K562 (cell line): ENCODE measurements around the gene SOAT2. TPM values are rescaled to one million over a fixed set of nuclear protein-coding genes. Genes with fewer than 3 reads are reported as not detected.

ENCODE experiments used
- ATAC-seq: fragments of 200-7000 bp; cut with Tn5 transposase; 3 replicates; pipeline ENCODE4 v1.9.1; 2020; ENCODE audit warnings: moderate library complexity
- BruUV-seq: library from RNA; stranded (reverse); fragments of 400-500 nt; replicated peaks from 2 replicates; lab custom pipeline; 2021; lab: Mats Ljungman, UMichigan
- CTCF ChIA-PET: fragments of 300-600 bp; formaldehyde crosslinking; extraction: SDS; loops from one replicate; lab custom pipeline; 2021; ENCODE audit warnings: low intra/inter-chr PET ratio; lab: Yijun Ruan, JAX
- POLR2A ChIA-PET: fragments of 300-600, 350-650 bp; sonication (Branson Sonifier 250); formaldehyde crosslinking; extraction: SDS; loops from one replicate; lab custom pipeline; 2021; ENCODE audit warnings: antibody characterized with exemption, inconsistent platforms; lab: Yijun Ruan, JAX
- DNase-seq, 4 experiments: peaks; one replicate each; pipeline versions ENCODE4 v3.0.0 to v3.0.0-alpha.2; 2011 to 2018; ENCODE audit warnings: low spot score in 3 of 4, mixed read lengths in 3 of 4; ENCODE audit errors: extremely low read depth in 1 of 4
- FAIRE-seq: peaks from 2 replicates; lab custom pipeline; 2011; peaks lifted over from hg19 to GRCh38; lab: Jason Lieb, UNC
- H2AFZ ChIP-seq: 2 replicates; pipeline ENCODE4 v1.6.0; 2011; ENCODE audit warnings: low read depth, low read length, control low read depth, inconsistent platforms
- H3K27ac ChIP-seq: fragments of 200-600 bp; 3 replicates; pipeline ENCODE4 v1.8.0; 2011; ENCODE audit warnings: low read depth, mild to moderate bottlenecking, control low read depth, inconsistent platforms, low read length, moderate library complexity, mixed read lengths; ENCODE audit errors: extremely low read depth
- H3K27me3 ChIP-seq, 2 experiments: fragments of 300-600 bp in 1 of 2; 2 replicates in 1 of 2; 3 replicates in 1 of 2; pipeline versions ENCODE4 v1.6.0 to v1.8.0; 2011; ENCODE audit warnings: inconsistent platforms in 2 of 2, low read length in 2 of 2, mild to moderate bottlenecking in 1 of 2, mixed read lengths in 1 of 2, moderate library complexity in 1 of 2; ENCODE audit not compliant: control insufficient read depth in 2 of 2, insufficient read depth in 2 of 2
- H3K36me3 ChIP-seq: fragments of 300-600 bp; 3 replicates; pipeline ENCODE4 v1.8.0; 2011; ENCODE audit warnings: mild to moderate bottlenecking, low read length, inconsistent platforms; ENCODE audit not compliant: control insufficient read depth, insufficient read depth
- H3K4me1 ChIP-seq, 2 experiments: fragments of 200-600 bp in 1 of 2; replicated peaks in 1 of 2; 2 replicates in 1 of 2; 3 replicates in 1 of 2; pipeline versions ENCODE4 v1.5.1 to v1.8.0; 2011; ENCODE audit warnings: inconsistent platforms in 2 of 2, low read length in 2 of 2, mild to moderate bottlenecking in 1 of 2, mixed read lengths in 1 of 2, moderate library complexity in 1 of 2; ENCODE audit not compliant: control insufficient read depth in 2 of 2, insufficient read depth in 2 of 2
- H3K4me2 ChIP-seq: 2 replicates; pipeline ENCODE4 v1.6.1; 2011; ENCODE audit warnings: low read length, control low read depth, inconsistent platforms, mixed read lengths; ENCODE audit not compliant: insufficient read depth
- H3K4me3 ChIP-seq: fragments of 200-600 bp; sonication (generic), shearing (Covaris generic); 2 replicates; pipeline ENCODE4 v1.5.1; 2016; ENCODE audit warnings: control low read depth, inconsistent platforms
- H3K79me2 ChIP-seq: fragments of 200-600 bp; 3 replicates; pipeline ENCODE4 v1.8.0; 2011; ENCODE audit warnings: low read length, inconsistent platforms; ENCODE audit not compliant: control insufficient read depth, insufficient read depth
- H3K9ac ChIP-seq, 2 experiments: 2 replicates each; pipeline versions ENCODE4 v1.6.0 to v1.6.1; 2011; ENCODE audit warnings: low read depth in 2 of 2, low read length in 2 of 2, control low read depth in 1 of 2, inconsistent platforms in 1 of 2, mild to moderate bottlenecking in 1 of 2, mixed read lengths in 1 of 2; ENCODE audit not compliant: insufficient read depth in 1 of 2
- H3K9me1 ChIP-seq: one replicate; pipeline ENCODE4 v1.6.0; 2011; ENCODE audit warnings: inconsistent platforms, mild to moderate bottlenecking, low read length, moderate library complexity; ENCODE audit not compliant: control insufficient read depth, insufficient read depth
- H3K9me3 ChIP-seq: replicated peaks from 2 replicates; pipeline ENCODE4 v1.5.1; 2011; ENCODE audit warnings: low read depth, low read length, inconsistent platforms; ENCODE audit not compliant: control insufficient read depth, insufficient read depth
- H4K20me1 ChIP-seq: replicated peaks from 2 replicates; pipeline ENCODE4 v1.6.1; 2011; ENCODE audit warnings: low read length, inconsistent platforms, mixed read lengths; ENCODE audit not compliant: control insufficient read depth, insufficient read depth
- ASH1L ChIP-seq: fragments of 450-650 bp; IDR thresholded peaks from 2 replicates; pipeline ENCODE4 v1.6.1; 2018; ENCODE audit warnings: borderline replicate concordance, mild to moderate bottlenecking, low read depth; ENCODE audit not compliant: partially characterized antibody
- BHLHE40 ChIP-seq: IDR thresholded peaks from 2 replicates; pipeline ENCODE4 v1.6.1; 2011; ENCODE audit warnings: low read length, improper control_type of control experiment
- KDM1A ChIP-seq, 2 experiments: fragments of 450-650 bp; IDR thresholded peaks; 2 replicates each; pipeline ENCODE4 v1.6.1; 2016; ENCODE audit warnings: mild to moderate bottlenecking in 2 of 2
- LEF1 ChIP-seq: fragments of 450-650 bp; IDR thresholded peaks from 2 replicates; pipeline ENCODE4 v1.6.1; 2016; ENCODE audit warnings: mild to moderate bottlenecking
- MYNN ChIP-seq, 2 experiments: sonication (generic); formaldehyde crosslinking in 1 of 2; IDR thresholded peaks; 2 replicates each; pipeline versions ENCODE4 v1.5.0 to v1.6.1; 2016 to 2020; ENCODE audit warnings: antibody characterized with exemption in 1 of 2, missing genetic modification reagents in 1 of 2
- NFRKB ChIP-seq: fragments of 450-650 bp; IDR thresholded peaks from 2 replicates; pipeline ENCODE4 v1.6.1; 2016; ENCODE audit warnings: low read depth
- NR2C1 ChIP-seq, 2 experiments: fragments of 450-650 bp; IDR thresholded peaks; 2 replicates each; pipeline ENCODE4 v1.6.1; 2017; ENCODE audit warnings: mild to moderate bottlenecking in 2 of 2, antibody characterized with exemption in 1 of 2, inconsistent platforms in 1 of 2, missing compliant biosample characterization in 1 of 2, missing genetic modification characterization in 1 of 2
- PHF20 ChIP-seq: fragments of 450-650 bp; IDR thresholded peaks from 2 replicates; pipeline ENCODE4 v1.6.1; 2018; ENCODE audit not compliant: partially characterized antibody
- TRIM24 ChIP-seq, 2 experiments: fragments of 450-650 bp; IDR thresholded peaks; 2 replicates each; pipeline ENCODE4 v1.6.1; 2016
- WGBS: fragments of 100-300 bp; shearing (Covaris generic); methylation state at CpG from one replicate; pipeline ENCODE4 v1.1.6; 2016; ENCODE audit warnings: low coverage, mixed read lengths; ENCODE audit not compliant: insufficient coverage; ENCODE audit errors: missing lambda C conversion rate; 5-methylcytosine and 5-hydroxymethylcytosine counted together
- in situ Hi-C: fragments of 300-500 bp; cut with MboI; formaldehyde crosslinking; loops from 4 replicates; pipeline ENCODE4 v1.15.0; 2018; ENCODE audit warnings: inconsistent platforms, mixed read lengths
- intact Hi-C: fragments of 100-400 bp; cut with micrococcal nuclease; formaldehyde crosslinking; loops from 2 replicates; pipeline ENCODE4 v1.14.2; 2022
- polyA plus RNA-seq, 8 experiments: library from polyadenylated mRNA; depleted of rRNA in 4 of 8; stranded (reverse) in 5 of 8; unstranded in 3 of 8; fragments of >200 nt; fragmentation: Nextera tagmentation in 2 of 8; fragmentation: Illumina TruSeq in 1 of 8; extraction: Ambion mirVana in 2 of 8; extraction: Trizol in 1 of 8; gene quantifications; 2 replicates each; pipeline versions ENCODE4 v1.2.1 to v1.2.3, GENCODE V29; 2011 to 2014; ENCODE audit warnings: inconsistent platforms in 1 of 8, missing spikeins in 1 of 8
- total RNA-seq, 7 experiments: library from RNA; depleted of rRNA in 6 of 7; stranded (reverse); fragments of >200 nt in 6 of 7; fragmentation: Illumina TruSeq in 2 of 7; extraction: Trizol in 2 of 7; gene quantifications; 2 replicates each; pipeline versions ENCODE4 v1.2.1 to v1.2.3, GENCODE V29; 2011 to 2021; ENCODE audit warnings: low replicate concordance in 1 of 7

SOAT2 gene
- total and polyA plus RNA-seq, 9 of the 15 experiments (the other 6 are each of a cell fraction or from before 2014, with no cell fraction given): 0.04 TPM; not detected in 8

DNA sequence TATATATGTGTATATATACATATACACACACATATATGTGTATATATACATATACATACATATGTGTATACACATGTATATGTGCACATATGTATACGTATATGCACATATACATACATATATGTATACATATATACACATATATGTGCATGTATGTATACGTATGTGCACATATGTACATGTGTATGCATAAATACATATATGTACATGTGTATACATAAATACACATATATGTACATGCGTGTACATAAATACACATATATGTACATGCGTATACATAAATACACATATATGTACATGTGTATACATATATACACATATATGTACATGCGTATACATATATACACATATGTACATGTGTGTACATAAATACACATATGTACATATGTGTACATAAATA, 43.9 kb downstream of the SOAT2 start:
- H3K79me2 ChIP-seq: no peaks in the 10 kb centered on the region
- peak; percentile 43 to 61; a peak in 3 of 4 replicates for TF ChIP-seq TRIM24 (IDR thresholded peaks at IDR 0.05)
- TF ChIP-seq LEF1: peak; percentile 58; the same call in 1 of the 2 replicates
- TF ChIP-seq PHF20: peak; percentile 94
- peak in 1 of 2 experiments; percentile 50; a peak in 1 of 4 replicates for TF ChIP-seq KDM1A (IDR thresholded peaks at IDR 0.05)
- peak; percentile 32 for TF ChIP-seq ASH1L
- no peak for TF ChIP-seq MYNN (IDR thresholded peaks at IDR 0.05)
- TF ChIP-seq MYNN (CRISPR knock-in tag; IDR thresholded peaks at IDR 0.05): no peak
- TF ChIP-seq NFRKB: peak; percentile 90
- TF ChIP-seq NR2C1 (IDR thresholded peaks at IDR 0.05): no peak
- no peak for TF ChIP-seq NR2C1 (tag; IDR thresholded peaks at IDR 0.05)
- TF ChIP-seq BHLHE40: no peak
- no peak overlapping the region for H2AFZ ChIP-seq
- no peaks in the 10 kb centered on the region for H3K9me1 ChIP-seq
- H3K9ac ChIP-seq: no peak overlapping the region
- FAIRE-seq (no peak), ATAC-seq (no peak), DNase-seq (no peak)
- peaks cover 6 to 9% of the 10 kb centered on the region in 2 experiments; a peak in 3 of 5 replicates for H3K4me1 ChIP-seq
- ChIA-PET CTCF (no interaction called here), POLR2A (no interaction called here)
- H3K9me3 ChIP-seq: peaks cover 5% of the 10 kb centered on the region
- in situ Hi-C loops (no loop called here), intact Hi-C loops (no loop called here)
- no peaks in the 10 kb centered on the region for H3K36me3 ChIP-seq
- H3K4me3 ChIP-seq: no peak overlapping the region
- no peaks in the 10 kb centered on the region for H3K27me3 ChIP-seq
- H3K4me2 ChIP-seq: no peak overlapping the region
- no peak overlapping the region for H3K27ac ChIP-seq
- WGBS: 81% methylated on average over 5 of the region's 5 CpGs
- H4K20me1 ChIP-seq: no peaks in the 10 kb centered on the region
- no TSS peak for BruUV-seq
